ENCODE measurements around the gene ELL. TPM values are rescaled to one million over a fixed set of nuclear protein-coding genes. Genes with fewer than 3 reads are reported as not detected.

The ELL gene
- polyA plus RNA-seq, 3 donors: 12.2 to 35.3 (median 12.6) TPM

DNA sequence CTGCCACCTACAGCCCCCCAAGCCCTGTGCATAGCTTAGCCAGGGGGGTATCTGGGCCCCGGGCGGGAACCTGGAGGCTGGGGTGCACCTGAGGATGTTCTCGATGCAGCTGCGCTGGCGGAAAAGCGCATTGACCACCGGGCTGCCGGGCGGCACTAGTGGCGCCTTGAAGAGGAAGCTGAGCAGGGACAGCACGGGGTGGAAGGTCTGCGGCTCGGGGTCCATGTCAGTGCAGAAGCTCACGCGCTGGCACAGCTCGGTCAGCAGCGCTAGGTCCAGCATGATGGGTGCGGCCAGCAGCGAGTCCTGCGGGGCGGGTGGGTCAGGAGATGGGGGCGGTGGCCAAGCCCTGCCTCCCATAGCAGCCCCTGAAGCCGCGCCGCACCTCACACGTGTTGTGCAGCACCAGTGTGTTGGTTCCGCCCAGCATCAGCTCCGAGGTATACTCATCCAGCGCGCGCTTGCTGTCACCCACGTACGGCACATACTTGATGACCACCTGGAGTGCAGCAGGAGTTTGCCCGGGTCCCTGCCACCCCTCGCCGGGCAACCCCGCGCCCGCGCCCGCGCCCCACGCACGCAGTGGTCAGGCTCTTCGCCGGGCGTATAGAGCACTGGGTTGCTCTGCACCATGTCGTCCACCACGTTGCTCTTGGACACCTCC is 86.6 kb downstream of the ELL start:
- peaks cover 65% of the 10 kb centered on the region for H4K20me1 ChIP-seq (ENCODE audit: insufficient read depth, low read length)
- Mint-ChIP-seq H3K4me3 (peak overlapping the region in 1 of 2 donors; percentile 55), H3K27ac (no peak overlapping the region), H3K36me3 (peaks cover 4 to 18% of the 10 kb centered on the region in 2 donors), H3K4me1 (peaks cover 29% of the 10 kb centered on the region), H3K27me3 (ENCODE audit: low read depth in 3 of 3) (peaks cover 31 to 75% (median 47%) of the 10 kb centered on the region in 3 donors), H3K9me3 (peaks cover 0 to 8% (median 0%) of the 10 kb centered on the region in 7 donors)
- TF ChIP-seq CTCF (IDR thresholded peaks at IDR 0.05): no peak
- no peak for DNase-seq
- peaks cover 28 to 46% of the 10 kb centered on the region in 2 donors for H3K4me1 ChIP-seq (ENCODE audit: control insufficient read depth in 1 of 2, insufficient read depth in 2 of 2, low read length in 2 of 2)
- 91% methylated on average over 49 of the region's 49 CpGs for WGBS (ENCODE audit: insufficient coverage)
- peaks cover 0 to 51% of the 10 kb centered on the region in 2 donors for H3K27me3 ChIP-seq (ENCODE audit: control insufficient read depth in 2 of 2, insufficient read depth in 2 of 2, low read length in 2 of 2)
- H3K4me3 ChIP-seq (replicated peaks in 1 of 3; ENCODE audit: low read depth in 2 of 3, low read length in 3 of 3): no peak overlapping the region
- H2AFZ ChIP-seq (ENCODE audit: insufficient read depth, low read depth, low read length, poor library complexity, severe bottlenecking): no peak overlapping the region
- no peak overlapping the region for H3K4me2 ChIP-seq (replicated peaks; ENCODE audit: extremely low read depth, low read length, poor library complexity, severe bottlenecking)
- no peak overlapping the region for H3K9ac ChIP-seq (ENCODE audit: insufficient read depth, low read length, poor library complexity, severe bottlenecking)
- intact Hi-C loops (cut with micrococcal nuclease): no loop called here
- peaks cover 0 to 3% of the 10 kb centered on the region in 2 donors for H3K36me3 ChIP-seq (replicated peaks in 1 of 2; ENCODE audit: control insufficient read depth in 1 of 2, insufficient read depth in 2 of 2, low read length in 2 of 2)
- H3K79me2 ChIP-seq (ENCODE audit: insufficient read depth, low read length): peaks cover 3% of the 10 kb centered on the region
- H3K27ac ChIP-seq (ENCODE audit: low read depth in 1 of 2, low read length in 2 of 2): no peak overlapping the region
- H3K9me3 ChIP-seq (replicated peaks in 1 of 2; ENCODE audit: control insufficient read depth in 1 of 2, insufficient read depth in 1 of 2, low read length in 2 of 2): no peaks in the 10 kb centered on the region

DNA sequence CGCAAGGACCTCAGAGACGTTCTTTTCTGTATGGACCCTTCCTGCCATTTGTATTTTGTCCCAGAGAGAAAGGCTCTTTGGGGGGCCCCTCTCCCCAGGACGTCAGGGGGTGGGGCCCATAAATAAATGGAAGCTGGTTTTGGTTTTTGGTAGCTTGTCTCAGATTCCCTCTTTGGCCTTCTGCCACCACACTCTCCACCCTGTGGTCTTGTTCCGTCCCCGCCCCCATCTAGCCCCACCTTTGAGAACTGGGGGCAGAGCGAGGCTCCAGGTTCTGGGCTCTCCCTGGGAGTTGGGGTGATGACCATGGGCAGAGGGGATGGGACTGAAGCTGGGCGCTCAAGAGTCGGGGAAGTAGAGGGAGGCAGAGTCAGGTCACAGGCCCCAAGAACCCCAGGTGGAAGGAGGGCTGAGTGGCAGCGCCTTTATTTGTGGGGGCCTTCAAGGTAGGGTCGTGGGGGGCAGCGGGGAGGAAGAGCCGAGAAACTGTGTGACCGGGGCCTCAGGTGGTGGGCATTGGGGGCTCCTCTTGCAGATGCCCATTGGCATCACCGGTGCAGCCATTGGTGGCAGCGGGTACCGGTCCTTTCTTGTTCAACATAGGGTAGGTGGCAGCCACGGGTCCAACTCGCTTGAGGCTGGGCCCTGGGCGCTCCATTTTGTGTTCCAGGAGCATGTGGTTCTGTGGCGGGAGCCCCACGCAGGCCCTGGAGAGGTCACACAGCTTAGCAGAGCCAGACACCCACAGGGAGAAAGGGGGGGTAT is 87.3 kb downstream of the ELL start:
- no peak for TF ChIP-seq CTCF (IDR thresholded peaks at IDR 0.05)
- Mint-ChIP-seq H3K4me3 (peak overlapping the region; percentile 31 to 64), H3K4me1 (peaks cover 31% of the 10 kb centered on the region), H3K27me3 (ENCODE audit: low read depth in 3 of 3) (peaks cover 31 to 72% (median 46%) of the 10 kb centered on the region in 3 donors), H3K9me3 (peaks cover 0 to 8% (median 0%) of the 10 kb centered on the region in 7 donors), H3K27ac (peak overlapping the region in 1 of 7 donors; percentile 40), H3K36me3 (peaks cover 4 to 19% of the 10 kb centered on the region in 2 donors)
- Histone ChIP-seq H3K27me3 (ENCODE audit: control insufficient read depth in 2 of 2, insufficient read depth in 2 of 2, low read length in 2 of 2) (peaks cover 0 to 49% of the 10 kb centered on the region in 2 donors), H2AFZ (ENCODE audit: insufficient read depth, low read depth, low read length, poor library complexity, severe bottlenecking) (no peak overlapping the region), H3K9me3 (replicated peaks in 1 of 2; ENCODE audit: control insufficient read depth in 1 of 2, insufficient read depth in 1 of 2, low read length in 2 of 2) (no peaks in the 10 kb centered on the region), H3K27ac (ENCODE audit: low read depth in 1 of 2, low read length in 2 of 2) (no peak overlapping the region), H3K79me2 (ENCODE audit: insufficient read depth, low read length) (peaks cover 8% of the 10 kb centered on the region), H3K4me2 (replicated peaks; ENCODE audit: extremely low read depth, low read length, poor library complexity, severe bottlenecking) (no peak overlapping the region), H4K20me1 (ENCODE audit: insufficient read depth, low read length) (peaks cover 65% of the 10 kb centered on the region), H3K9ac (ENCODE audit: insufficient read depth, low read length, poor library complexity, severe bottlenecking) (no peak overlapping the region), H3K4me3 (replicated peaks in 1 of 3; ENCODE audit: low read depth in 2 of 3, low read length in 3 of 3) (peak overlapping the region in 1 of 3 experiments; percentile 8), H3K36me3 (replicated peaks in 1 of 2; ENCODE audit: control insufficient read depth in 1 of 2, insufficient read depth in 2 of 2, low read length in 2 of 2) (peaks cover 0 to 3% of the 10 kb centered on the region in 2 donors), H3K4me1 (ENCODE audit: control insufficient read depth in 1 of 2, insufficient read depth in 2 of 2, low read length in 2 of 2) (peaks cover 32 to 52% of the 10 kb centered on the region in 2 donors)
- no peak for DNase-seq
- 93% methylated on average over 14 of the region's 21 CpGs for WGBS (ENCODE audit: insufficient coverage)
- intact Hi-C loops (cut with micrococcal nuclease): no loop called here

All from CD14-positive monocyte (primary cell).